ENCODE measurements around the gene VEZT. TPM values are rescaled to one million over a fixed set of nuclear protein-coding genes. Genes with fewer than 3 reads are reported as not detected.

The VEZT gene
- total RNA-seq, 2 experiments from 2014 or later, result 52.6 to 57.2 TPM

DNA sequence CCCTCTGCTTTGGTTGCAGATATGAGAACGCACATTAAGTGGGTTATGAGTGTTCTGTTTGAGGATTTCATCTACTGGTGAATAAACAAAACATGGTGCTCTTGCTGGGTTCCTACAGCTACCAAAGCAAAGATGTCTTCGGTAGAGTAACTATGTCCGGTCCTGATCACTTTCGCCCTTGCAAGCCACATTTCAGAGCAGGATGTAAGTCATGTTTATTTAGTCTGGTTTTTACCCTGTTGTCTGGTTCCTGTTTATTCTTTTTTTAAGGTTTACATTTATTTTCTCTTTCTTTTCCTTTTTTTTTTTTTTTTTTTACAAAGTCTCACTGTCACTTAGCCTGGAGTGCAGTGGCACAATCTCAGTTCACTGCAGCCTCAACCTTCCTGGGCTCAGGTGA is 99.2 kb downstream of the VEZT start:
- Mint-ChIP-seq H3K36me3 (ENCODE audit: low read depth) (no peaks in the 10 kb centered on the region), H3K27ac (no peak overlapping the region), H3K4me1 (ENCODE audit: low read depth) (no peaks in the 10 kb centered on the region), H3K4me3 (no peak overlapping the region), H3K27me3 (peaks cover 4% of the 10 kb centered on the region), H3K9me3 (no peaks in the 10 kb centered on the region)
- H3K27ac ChIP-seq (ENCODE audit: low read depth in 1 of 2, low read length in 2 of 2), result no peak overlapping the region
- ATAC-seq (ENCODE audit: poor library complexity) (no peak), DNase-seq (no peak)
- intact Hi-C loops (cut with DNase I, micrococcal nuclease), result no loop called here
- peaks cover 0 to 2% of the 10 kb centered on the region in 2 experiments for H3K27me3 ChIP-seq (ENCODE audit: control insufficient read depth in 1 of 2, insufficient read depth in 2 of 2, low read length in 2 of 2)
- no peaks in the 10 kb centered on the region for H3K4me1 ChIP-seq (ENCODE audit: insufficient read depth, low read length)
- H3K9me3 ChIP-seq (ENCODE audit: control insufficient read depth in 1 of 2, insufficient read depth in 1 of 2, low read length in 2 of 2), result no peaks in the 10 kb centered on the region
- CTCF ChIA-PET, result no interaction called here
- no peak overlapping the region for H3K4me3 ChIP-seq (ENCODE audit: low read length)
- TF ChIP-seq, protein P1, sequence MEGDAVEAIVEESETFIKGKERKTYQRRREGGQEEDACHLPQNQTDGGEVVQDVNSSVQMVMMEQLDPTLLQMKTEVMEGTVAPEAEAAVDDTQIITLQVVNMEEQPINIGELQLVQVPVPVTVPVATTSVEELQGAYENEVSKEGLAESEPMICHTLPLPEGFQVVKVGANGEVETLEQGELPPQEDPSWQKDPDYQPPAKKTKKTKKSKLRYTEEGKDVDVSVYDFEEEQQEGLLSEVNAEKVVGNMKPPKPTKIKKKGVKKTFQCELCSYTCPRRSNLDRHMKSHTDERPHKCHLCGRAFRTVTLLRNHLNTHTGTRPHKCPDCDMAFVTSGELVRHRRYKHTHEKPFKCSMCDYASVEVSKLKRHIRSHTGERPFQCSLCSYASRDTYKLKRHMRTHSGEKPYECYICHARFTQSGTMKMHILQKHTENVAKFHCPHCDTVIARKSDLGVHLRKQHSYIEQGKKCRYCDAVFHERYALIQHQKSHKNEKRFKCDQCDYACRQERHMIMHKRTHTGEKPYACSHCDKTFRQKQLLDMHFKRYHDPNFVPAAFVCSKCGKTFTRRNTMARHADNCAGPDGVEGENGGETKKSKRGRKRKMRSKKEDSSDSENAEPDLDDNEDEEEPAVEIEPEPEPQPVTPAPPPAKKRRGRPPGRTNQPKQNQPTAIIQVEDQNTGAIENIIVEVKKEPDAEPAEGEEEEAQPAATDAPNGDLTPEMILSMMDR (IDR thresholded peaks at IDR 0.05), result no peak
- POLR2A ChIA-PET, result no interaction called here
- no peaks in the 10 kb centered on the region for H3K36me3 ChIP-seq (ENCODE audit: insufficient read depth, low read length)

DNA sequence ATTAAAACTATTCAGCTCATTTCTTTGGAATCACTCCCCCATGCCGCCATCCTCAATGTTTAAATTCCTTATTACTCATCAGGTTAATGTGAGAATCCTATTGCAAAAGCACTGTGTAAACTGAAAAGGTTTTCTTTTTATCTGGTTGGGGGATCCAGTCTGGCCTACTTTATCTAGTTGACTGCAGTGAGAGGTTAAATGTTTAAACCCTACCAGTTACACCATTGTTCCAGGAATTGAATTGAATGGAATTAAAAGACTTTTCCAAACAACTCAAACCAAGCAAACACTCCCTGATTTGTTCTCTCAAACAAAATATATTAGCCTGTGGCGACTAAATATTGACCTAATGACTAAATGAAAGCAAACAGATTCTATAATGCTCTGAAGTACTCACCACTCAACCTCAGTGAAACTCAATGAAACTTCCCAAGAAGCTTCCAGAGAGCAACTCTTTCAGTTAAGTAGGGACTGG is 100.5 kb downstream of the VEZT start:
- ChIA-PET CTCF (no interaction called here), POLR2A (no interaction called here)
- ATAC-seq (ENCODE audit: poor library complexity), result no peak
- Mint-ChIP-seq H3K4me3 (no peak overlapping the region), H3K27ac (no peak overlapping the region), H3K27me3 (peaks cover 4% of the 10 kb centered on the region), H3K4me1 (ENCODE audit: low read depth) (no peaks in the 10 kb centered on the region), H3K9me3 (no peaks in the 10 kb centered on the region), H3K36me3 (ENCODE audit: low read depth) (no peaks in the 10 kb centered on the region)
- intact Hi-C loops (cut with DNase I, micrococcal nuclease), result no loop called here
- Histone ChIP-seq H3K27ac (ENCODE audit: low read depth in 1 of 2, low read length in 2 of 2) (no peak overlapping the region), H3K36me3 (ENCODE audit: insufficient read depth, low read length) (no peaks in the 10 kb centered on the region), H3K4me3 (ENCODE audit: low read length) (no peak overlapping the region), H3K27me3 (ENCODE audit: control insufficient read depth in 1 of 2, insufficient read depth in 2 of 2, low read length in 2 of 2) (peaks cover 0 to 2% of the 10 kb centered on the region in 2 experiments), H3K4me1 (ENCODE audit: insufficient read depth, low read length) (no peaks in the 10 kb centered on the region), H3K9me3 (ENCODE audit: control insufficient read depth in 1 of 2, insufficient read depth in 1 of 2, low read length in 2 of 2) (no peaks in the 10 kb centered on the region)
- TF ChIP-seq, protein P1 (IDR thresholded peaks at IDR 0.05), result no peak
- DNase-seq, result no peak

DNA sequence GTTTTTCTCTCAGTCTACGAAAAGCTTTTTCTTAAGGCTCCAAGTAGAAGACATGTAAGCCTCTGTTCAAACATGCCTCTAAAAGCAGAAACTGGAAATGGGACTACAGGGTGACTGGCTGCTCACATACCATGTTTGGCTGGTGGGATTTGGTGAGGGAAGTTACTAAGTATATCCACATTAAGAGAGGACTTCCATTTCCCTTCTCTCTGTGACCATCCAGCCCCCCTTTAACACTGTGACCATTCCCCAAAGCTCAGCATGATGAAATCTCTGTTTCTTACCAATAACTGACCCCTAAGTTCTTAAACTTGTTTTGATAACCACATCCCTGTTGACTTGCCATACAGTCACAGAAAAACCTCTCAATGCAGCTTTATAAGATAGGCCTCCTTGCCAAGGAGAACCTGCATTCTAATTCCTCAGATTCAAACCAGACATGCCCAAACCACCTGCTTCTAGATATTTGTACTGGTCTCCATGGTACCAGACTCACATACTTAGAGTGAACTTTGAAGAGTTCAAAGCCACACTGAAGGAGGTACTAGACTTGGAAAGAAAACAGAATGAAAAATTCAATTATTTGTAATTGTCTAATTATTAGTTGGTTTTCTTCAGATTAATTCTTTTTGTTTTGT is 102.2 kb downstream of the VEZT start:
- TF ChIP-seq, protein P1 (IDR thresholded peaks at IDR 0.05), result no peak
- Histone ChIP-seq H3K27me3 (ENCODE audit: control insufficient read depth in 1 of 2, insufficient read depth in 2 of 2, low read length in 2 of 2) (peaks cover 0 to 2% of the 10 kb centered on the region in 2 experiments), H3K9me3 (ENCODE audit: control insufficient read depth in 1 of 2, insufficient read depth in 1 of 2, low read length in 2 of 2) (no peaks in the 10 kb centered on the region), H3K36me3 (ENCODE audit: insufficient read depth, low read length) (no peaks in the 10 kb centered on the region), H3K4me3 (ENCODE audit: low read length) (no peak overlapping the region), H3K27ac (ENCODE audit: low read depth in 1 of 2, low read length in 2 of 2) (no peak overlapping the region), H3K4me1 (ENCODE audit: insufficient read depth, low read length) (no peaks in the 10 kb centered on the region)
- ATAC-seq (ENCODE audit: poor library complexity) (no peak), DNase-seq (no peak)
- POLR2A ChIA-PET, result no interaction called here
- Mint-ChIP-seq H3K9me3 (no peaks in the 10 kb centered on the region), H3K27ac (no peak overlapping the region), H3K4me1 (ENCODE audit: low read depth) (no peaks in the 10 kb centered on the region), H3K36me3 (ENCODE audit: low read depth) (no peaks in the 10 kb centered on the region), H3K4me3 (no peak overlapping the region), H3K27me3 (peaks cover 4% of the 10 kb centered on the region)
- intact Hi-C loops (cut with DNase I, micrococcal nuclease), result no loop called here
- CTCF ChIA-PET, result no interaction called here

All from CD4-positive, alpha-beta T cell (primary cell).